ENCODE measurements around the gene ZNF385C. TPM values are rescaled to one million over a fixed set of nuclear protein-coding genes. Genes with fewer than 3 reads are reported as not detected.

ZNF385C gene
- total RNA-seq (2022; extraction: Qiagen RNA extraction) = 0.15 to 0.29 TPM (median 0.16 TPM) in 5 replicates

GRCh38 chr17:42097691-42098631 is at the start of gene ZNF385C:
TSS of gene ZNF385C (minus strand) at chr17:42098473. CDS start at chr17:42063056, 35,417 bp downstream.

GRCh38 chr17:42122371-42123303 is 24.4 kb upstream of the ZNF385C start, which contains the start of gene HSPB9:
TSS of gene HSPB9 (plus strand) at chr17:42122804. CDS start at chr17:42122851, 47 bp downstream.

GRCh38 chr17:42120770-42121769 is 22.8 kb upstream of the ZNF385C start, which contains the start of gene KAT2A:
TSS of gene KAT2A (minus strand) at chr17:42121367. CDS start at chr17:42121304, 63 bp downstream.

GRCh38 chr17:42112552-42113176 is 14.4 kb upstream of the ZNF385C start, which contains the start of gene DHX58:
TSS of gene DHX58 (minus strand) at chr17:42112714. CDS start at chr17:42111892, 822 bp downstream.

GRCh38 chr17:42050393-42051012 is 47.8 kb downstream of the ZNF385C start, which contains the start of gene C17orf113:
TSS of gene C17orf113 (minus strand) at chr17:42050601. CDS start at chr17:42043376, 7,225 bp downstream.

GRCh38 chr17:42019509-42020404 is 78.5 kb downstream of the ZNF385C start, which contains the start of gene NKIRAS2:
TSS of gene NKIRAS2 (plus strand) at chr17:42020090. CDS start at chr17:42021578, 1,488 bp downstream.

GRCh38 chr17:42016941-42017865 is 81.1 kb downstream of the ZNF385C start, which contains the start of gene DNAJC7:
TSS of gene DNAJC7 (minus strand) at chr17:42017439. CDS start at chr17:42017416, 23 bp downstream.

Other genes with a start within 250 kb of the ZNF385C start
- 2.0 to 3.0 TPM (median 2.9 TPM) in 5 replicates for gene KLHL11, start 233.1 kb downstream of the ZNF385C start, total RNA-seq (2022; extraction: Qiagen RNA extraction)
- 244 to 274 TPM (median 269 TPM) in 5 replicates for gene ACLY, start 179.5 kb downstream of the ZNF385C start, total RNA-seq (2022; extraction: Qiagen RNA extraction)
- gene ODAD4, start 167.9 kb downstream of the ZNF385C start, total RNA-seq (2022; extraction: Qiagen RNA extraction) = 1.2 to 1.8 TPM (median 1.4 TPM) in 5 replicates
- 56.2 to 72.6 TPM (median 69.8 TPM) in 5 replicates for gene CNP, start 131.7 kb downstream of the ZNF385C start, total RNA-seq (2022; extraction: Qiagen RNA extraction)
- gene DNAJC7, start 81.0 kb downstream of the ZNF385C start, total RNA-seq (2022; extraction: Qiagen RNA extraction) = 112 to 117 TPM (median 114 TPM) in 5 replicates
- 41.3 to 47.2 TPM (median 43.7 TPM) in 5 replicates for gene NKIRAS2, start 78.4 kb downstream of the ZNF385C start, total RNA-seq (2022; extraction: Qiagen RNA extraction)
- 0.50 to 0.84 TPM (median 0.68 TPM) in 5 replicates for gene C17orf113, start 47.9 kb downstream of the ZNF385C start, total RNA-seq (2022; extraction: Qiagen RNA extraction)
- gene DHX58, start 14.2 kb upstream of the ZNF385C start, total RNA-seq (2022; extraction: Qiagen RNA extraction) = 0.25 to 0.66 TPM (median 0.45 TPM) in 5 replicates
- 35.2 to 51.5 TPM (median 44.8 TPM) in 5 replicates for gene KAT2A, start 22.9 kb upstream of the ZNF385C start, total RNA-seq (2022; extraction: Qiagen RNA extraction)
- gene HSPB9, start 24.3 kb upstream of the ZNF385C start, total RNA-seq (2022; extraction: Qiagen RNA extraction) = not detected in 5 replicates
- 221 to 267 TPM (median 261 TPM) in 5 replicates for gene RAB5C, start 56.5 kb upstream of the ZNF385C start, total RNA-seq (2022; extraction: Qiagen RNA extraction)
- gene KCNH4, start 82.7 kb upstream of the ZNF385C start, total RNA-seq (2022; extraction: Qiagen RNA extraction) = 0.28 to 0.48 TPM (median 0.41 TPM) in 5 replicates
- gene HCRT, start 87.0 kb upstream of the ZNF385C start, total RNA-seq (2022; extraction: Qiagen RNA extraction) = 0.44 TPM in 1 of 5 replicates, not detected in the others
- gene GHDC, start 96.0 kb upstream of the ZNF385C start, total RNA-seq (2022; extraction: Qiagen RNA extraction) = 16.2 to 21.3 TPM (median 20.1 TPM) in 5 replicates
- 22.1 to 30.7 TPM (median 27.2 TPM) in 5 replicates for gene STAT5B, start 177.9 kb upstream of the ZNF385C start, total RNA-seq (2022; extraction: Qiagen RNA extraction)
- gene STAT5A, start 190.0 kb upstream of the ZNF385C start, total RNA-seq (2022; extraction: Qiagen RNA extraction) = 5.5 to 7.8 TPM (median 6.2 TPM) in 5 replicates